Endothelial cell of umbilical vein (primary cell): ENCODE data around the gene GREB1. TPM values are rescaled to one million over a fixed set of nuclear protein-coding genes. Genes with fewer than 3 reads are reported as not detected.

ENCODE experiments used
- BruUV-seq: library from RNA; stranded (reverse); fragments of 400-500 nt; replicated peaks from 2 replicates; lab custom pipeline; 2021; lab: Mats Ljungman, UMichigan
- CTCF ChIA-PET: fragments of 300-600, 350-600 bp; sonication (Branson Sonifier 250); formaldehyde crosslinking; loops from one replicate; lab custom pipeline; 2021; ENCODE audit warnings: antibody characterized with exemption, inconsistent platforms; lab: Charles Lee
- POLR2A ChIA-PET: fragments of 300-600, 350-600 bp; sonication (Branson Sonifier 250); formaldehyde crosslinking; loops from one replicate; lab custom pipeline; 2021; ENCODE audit warnings: antibody characterized with exemption, inconsistent platforms; lab: Charles Lee
- DNase-seq: peaks from one replicate; pipeline ENCODE4 v3.0.0-alpha.2; 2011; ENCODE audit warnings: low read depth, low spot score
- FAIRE-seq: peaks from 2 replicates; lab custom pipeline; 2011; peaks lifted over from hg19 to GRCh38; lab: Jason Lieb, UNC
- H2AFZ ChIP-seq: 2 replicates; pipeline ENCODE4 v1.6.0; 2012; ENCODE audit warnings: low read depth, low read length, control low read depth, inconsistent platforms
- H3K27ac ChIP-seq: 2 replicates; pipeline ENCODE4 v1.5.1; 2011; ENCODE audit warnings: low read depth, mild to moderate bottlenecking, control low read depth, low read length, moderate library complexity; ENCODE audit not compliant: insufficient read depth
- H3K27me3 ChIP-seq, 2 experiments: 2 replicates each; pipeline versions ENCODE4 v1.6.0 to v1.6.1; 2011; ENCODE audit warnings: low read length in 2 of 2, mixed read lengths in 1 of 2; ENCODE audit not compliant: control insufficient read depth in 2 of 2, insufficient read depth in 2 of 2
- H3K36me3 ChIP-seq, 2 experiments: 2 replicates in 1 of 2; 3 replicates in 1 of 2; pipeline ENCODE4 v1.5.1; 2011; ENCODE audit warnings: low read length in 2 of 2, mild to moderate bottlenecking in 1 of 2, moderate library complexity in 1 of 2; ENCODE audit not compliant: control insufficient read depth in 2 of 2, insufficient read depth in 2 of 2; ENCODE audit errors: extremely low read depth in 1 of 2
- H3K4me1 ChIP-seq: 3 replicates; pipeline ENCODE4 v1.5.1; 2011; ENCODE audit warnings: mild to moderate bottlenecking, low read length; ENCODE audit not compliant: control insufficient read depth, insufficient read depth; ENCODE audit errors: extremely low read depth
- H3K4me2 ChIP-seq: 2 replicates; pipeline ENCODE4 v1.6.1; 2011; ENCODE audit warnings: low read length, control low read depth, mixed read lengths; ENCODE audit not compliant: insufficient read depth
- H3K4me3 ChIP-seq, 3 experiments: fragments of 200-600 bp in 1 of 3; sonication (generic), shearing (Covaris generic) in 1 of 3; replicated peaks in 1 of 3; 2 replicates each; pipeline ENCODE4 v1.5.1; 2011 to 2016; ENCODE audit warnings: control low read depth in 3 of 3, low read length in 3 of 3, mild to moderate bottlenecking in 2 of 3, inconsistent platforms in 1 of 3, low read depth in 1 of 3, moderate library complexity in 1 of 3; ENCODE audit not compliant: insufficient read depth in 1 of 3
- H3K79me2 ChIP-seq: 2 replicates; pipeline ENCODE4 v1.6.0; 2012; ENCODE audit warnings: low read length, inconsistent platforms; ENCODE audit not compliant: control insufficient read depth, insufficient read depth
- H3K9ac ChIP-seq: replicated peaks from 2 replicates; pipeline ENCODE3; 2011; ENCODE audit warnings: low read length, control low read depth; ENCODE audit not compliant: insufficient read depth; ENCODE audit errors: extremely low read depth
- H3K9me1 ChIP-seq: replicated peaks from 3 replicates; pipeline ENCODE4 v1.6.0; 2011; ENCODE audit warnings: mild to moderate bottlenecking, low read length; ENCODE audit not compliant: control insufficient read depth, insufficient read depth; ENCODE audit errors: extremely low read depth
- H3K9me3 ChIP-seq: replicated peaks from 2 replicates; pipeline ENCODE4 v1.5.1; 2012; ENCODE audit warnings: low read length, inconsistent platforms; ENCODE audit not compliant: control insufficient read depth, insufficient read depth
- H4K20me1 ChIP-seq: replicated peaks from 2 replicates; pipeline ENCODE3; 2011; ENCODE audit warnings: mild to moderate bottlenecking, low read length; ENCODE audit not compliant: control insufficient read depth, insufficient read depth; ENCODE audit errors: extremely low read depth
- EZH2 ChIP-seq: IDR thresholded peaks from 2 replicates; pipeline ENCODE4 v1.6.1; 2012; ENCODE audit warnings: borderline replicate concordance, low read depth, mild to moderate bottlenecking, moderate library complexity, low read length, inconsistent platforms; ENCODE audit not compliant: severe bottlenecking
- FOS ChIP-seq: IDR thresholded peaks from 2 replicates; pipeline ENCODE4 v1.6.1; 2011; ENCODE audit warnings: mild to moderate bottlenecking, low read length, moderate library complexity, borderline replicate concordance; ENCODE audit not compliant: insufficient read depth
- GATA2 ChIP-seq: IDR thresholded peaks from 2 replicates; pipeline ENCODE4 v1.7.0; 2011; ENCODE audit warnings: low read depth, mild to moderate bottlenecking, moderate library complexity, mixed read lengths, low read length; ENCODE audit not compliant: insufficient read length, insufficient read depth
- MYC ChIP-seq: IDR thresholded peaks from one replicate; pipeline ENCODE4 v1.6.1; 2011; ENCODE audit warnings: mild to moderate bottlenecking, low read depth, low read length
- POLR2A ChIP-seq: IDR thresholded peaks from 2 replicates; pipeline ENCODE4 v1.6.1; 2012; ENCODE audit warnings: low read depth, mild to moderate bottlenecking, control low read depth, low read length
- POLR2AphosphoS5 ChIP-seq: IDR thresholded peaks from 2 replicates; pipeline ENCODE4 v1.6.1; 2012; ENCODE audit warnings: low read depth, mild to moderate bottlenecking, control low read depth, low read length, moderate library complexity; ENCODE audit not compliant: insufficient read depth
- dilution Hi-C: fragments of 300-500 bp; cut with MboI; formaldehyde crosslinking; loops from one replicate; pipeline ENCODE4 v1.15.0; 2019; ENCODE audit warnings: low sequenced_read_pairs; ENCODE audit not compliant: extremely low pct_ligation_motif_present
- intact Hi-C: fragments of 100-400 bp; cut with micrococcal nuclease; formaldehyde crosslinking; loops from one replicate; pipeline ENCODE4 v1.10.0; 2022
- polyA plus RNA-seq, 4 experiments: library from polyadenylated mRNA; depleted of rRNA in 3 of 4; stranded (reverse) in 3 of 4; unstranded in 1 of 4; fragments of >200 nt; gene quantifications; 2 replicates each; pipeline versions ENCODE4 v1.2.1 to v1.2.3, GENCODE V29; 2011 to 2012; ENCODE audit warnings: missing spikeins in 1 of 4
- total RNA-seq: library from RNA; stranded (reverse); gene quantifications from 2 replicates; pipeline ENCODE4 v1.2.3, GENCODE V29; 2021
- TF ChIP-seq, protein P1 (sequence below): IDR thresholded peaks from 2 replicates; pipeline ENCODE4 v1.6.1; 2011; ENCODE audit not compliant: insufficient read depth, insufficient read length
- TF ChIP-seq, protein P2 (sequence below), 2 donors: IDR thresholded peaks; 1 replicate in 1 of 2; 2 replicates in 1 of 2; pipeline ENCODE4 v1.5.1; 2011; ENCODE audit warnings: low read length in 2 of 2, mild to moderate bottlenecking in 2 of 2, moderate library complexity in 2 of 2, control low read depth in 1 of 2, inconsistent platforms in 1 of 2, low read depth in 1 of 2; ENCODE audit not compliant: insufficient read depth in 1 of 2; ENCODE audit errors: extremely low read depth in 1 of 2

Gene GREB1
- total and polyA plus RNA-seq, 2 donors (not counting 3 experiments of a cell fraction or from before 2014, with no cell fraction given): 0.17 to 0.58 TPM

DNA sequence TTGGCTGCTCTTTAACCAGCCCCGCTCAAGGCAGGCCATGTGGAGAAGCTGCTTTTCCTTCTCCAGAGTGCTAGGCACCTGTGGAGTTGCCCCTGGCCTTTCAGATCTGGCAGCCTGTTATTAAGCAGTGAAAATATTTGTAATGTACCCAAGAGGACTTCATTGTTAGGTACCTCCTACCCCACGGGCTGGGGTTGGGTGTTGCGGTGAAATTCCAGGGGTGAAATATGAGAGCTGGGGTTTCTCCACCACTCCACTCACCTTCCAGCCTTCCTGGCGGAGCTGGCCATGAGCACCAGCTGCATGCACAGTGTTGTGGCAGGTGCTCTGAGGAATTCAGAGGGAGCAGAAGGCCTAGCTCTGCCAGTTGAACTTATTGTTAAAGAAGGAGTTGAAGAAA lies 97.0 kb downstream of the GREB1 start:
- H2AFZ ChIP-seq: no peak overlapping the region
- FAIRE-seq (no peak), DNase-seq (no peak)
- H3K4me1 ChIP-seq: no peaks in the 10 kb centered on the region
- no peaks in the 10 kb centered on the region for H3K36me3 ChIP-seq
- no peak overlapping the region for H3K4me2 ChIP-seq
- POLR2A ChIA-PET: no interaction called here
- H3K4me3 ChIP-seq: no peak overlapping the region
- BruUV-seq: no TSS peak
- H4K20me1 ChIP-seq: no peaks in the 10 kb centered on the region
- intact Hi-C loops: no loop called here
- no peak overlapping the region for H3K9ac ChIP-seq
- H3K79me2 ChIP-seq: no peaks in the 10 kb centered on the region
- TF ChIP-seq POLR2AphosphoS5 (no peak), MYC (no peak), FOS (no peak), GATA2 (no peak), POLR2A (no peak), EZH2 (no peak)
- TF ChIP-seq, protein P1, sequence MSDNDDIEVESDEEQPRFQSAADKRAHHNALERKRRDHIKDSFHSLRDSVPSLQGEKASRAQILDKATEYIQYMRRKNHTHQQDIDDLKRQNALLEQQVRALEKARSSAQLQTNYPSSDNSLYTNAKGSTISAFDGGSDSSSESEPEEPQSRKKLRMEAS: no peak
- CTCF ChIA-PET: interaction anchor here (0.8 to 1.3 kb wide), 2 partner anchors 149 to 153 kb away, joined by 3 to 4 read pairs; no protein-coding TSS in a partner anchor
- H3K9me1 ChIP-seq: no peaks in the 10 kb centered on the region
- dilution Hi-C loops: no loop called here
- H3K9me3 ChIP-seq: no peaks in the 10 kb centered on the region
- H3K27me3 ChIP-seq: no peaks in the 10 kb centered on the region
- no peak overlapping the region for H3K27ac ChIP-seq

- POLR2A ChIA-PET: no interaction called here
- DNase-seq: no peak
- intact Hi-C loops: no loop called here
These were observed 97.6 kb downstream of the GREB1 start for GRCh38 chr2:11631462-11631861.

More at GRCh38 chr2:11631462-11631861, 97.6 kb downstream of the GREB1 start:
- FAIRE-seq: no peak
- Histone ChIP-seq H3K79me2 (no peaks in the 10 kb centered on the region), H3K4me1 (no peaks in the 10 kb centered on the region), H3K4me3 (no peak overlapping the region), H2AFZ (no peak overlapping the region), H3K27ac (no peak overlapping the region), H3K27me3 (no peaks in the 10 kb centered on the region), H3K9ac (no peak overlapping the region), H3K36me3 (no peaks in the 10 kb centered on the region), H3K9me3 (no peaks in the 10 kb centered on the region), H3K9me1 (no peaks in the 10 kb centered on the region), H3K4me2 (no peak overlapping the region), H4K20me1 (no peaks in the 10 kb centered on the region)
- no TSS peak for BruUV-seq
- TF ChIP-seq, protein P2, sequence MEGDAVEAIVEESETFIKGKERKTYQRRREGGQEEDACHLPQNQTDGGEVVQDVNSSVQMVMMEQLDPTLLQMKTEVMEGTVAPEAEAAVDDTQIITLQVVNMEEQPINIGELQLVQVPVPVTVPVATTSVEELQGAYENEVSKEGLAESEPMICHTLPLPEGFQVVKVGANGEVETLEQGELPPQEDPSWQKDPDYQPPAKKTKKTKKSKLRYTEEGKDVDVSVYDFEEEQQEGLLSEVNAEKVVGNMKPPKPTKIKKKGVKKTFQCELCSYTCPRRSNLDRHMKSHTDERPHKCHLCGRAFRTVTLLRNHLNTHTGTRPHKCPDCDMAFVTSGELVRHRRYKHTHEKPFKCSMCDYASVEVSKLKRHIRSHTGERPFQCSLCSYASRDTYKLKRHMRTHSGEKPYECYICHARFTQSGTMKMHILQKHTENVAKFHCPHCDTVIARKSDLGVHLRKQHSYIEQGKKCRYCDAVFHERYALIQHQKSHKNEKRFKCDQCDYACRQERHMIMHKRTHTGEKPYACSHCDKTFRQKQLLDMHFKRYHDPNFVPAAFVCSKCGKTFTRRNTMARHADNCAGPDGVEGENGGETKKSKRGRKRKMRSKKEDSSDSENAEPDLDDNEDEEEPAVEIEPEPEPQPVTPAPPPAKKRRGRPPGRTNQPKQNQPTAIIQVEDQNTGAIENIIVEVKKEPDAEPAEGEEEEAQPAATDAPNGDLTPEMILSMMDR (IDR thresholded peaks at IDR 0.05; ENCODE audit: extremely low read depth in 1 of 2, insufficient read depth in 1 of 2, low read depth in 1 of 2, low read length in 2 of 2): no peak
- TF ChIP-seq, protein P1: no peak
- TF ChIP-seq POLR2AphosphoS5: no peak
- dilution Hi-C loops: no loop called here
- CTCF ChIA-PET: interaction anchor here (0.8 kb wide), 1 partner anchor 154 kb away, joined by 3 read pairs; no protein-coding TSS in a partner anchor
